K562 (cell line): ENCODE results near the gene SLC24A4. TPM values are rescaled to one million over a fixed set of nuclear protein-coding genes. Genes with fewer than 3 reads are reported as not detected.

Source experiments
- ATAC-seq: fragments of 200-7000 bp; cut with Tn5 transposase; 3 replicates; pipeline ENCODE4 v1.9.1; 2020; ENCODE audit warnings: moderate library complexity
- BruUV-seq: library from RNA; stranded (reverse); fragments of 400-500 nt; replicated peaks from 2 replicates; lab custom pipeline; 2021; lab: Mats Ljungman, UMichigan
- CTCF ChIA-PET: fragments of 300-600 bp; formaldehyde crosslinking; extraction: SDS; loops from one replicate; lab custom pipeline; 2021; ENCODE audit warnings: low intra/inter-chr PET ratio; lab: Yijun Ruan, JAX
- POLR2A ChIA-PET: fragments of 300-600, 350-650 bp; sonication (Branson Sonifier 250); formaldehyde crosslinking; extraction: SDS; loops from one replicate; lab custom pipeline; 2021; ENCODE audit warnings: antibody characterized with exemption, inconsistent platforms; lab: Yijun Ruan, JAX
- DNase-seq, 4 experiments: peaks; one replicate each; pipeline versions ENCODE4 v3.0.0 to v3.0.0-alpha.2; 2011 to 2018; ENCODE audit warnings: low spot score in 3 of 4, mixed read lengths in 3 of 4; ENCODE audit errors: extremely low read depth in 1 of 4
- FAIRE-seq: peaks from 2 replicates; lab custom pipeline; 2011; peaks lifted over from hg19 to GRCh38; lab: Jason Lieb, UNC
- H2AFZ ChIP-seq: 2 replicates; pipeline ENCODE4 v1.6.0; 2011; ENCODE audit warnings: low read depth, low read length, control low read depth, inconsistent platforms
- H3K27ac ChIP-seq: fragments of 200-600 bp; 3 replicates; pipeline ENCODE4 v1.8.0; 2011; ENCODE audit warnings: low read depth, mild to moderate bottlenecking, control low read depth, inconsistent platforms, low read length, moderate library complexity, mixed read lengths; ENCODE audit errors: extremely low read depth
- H3K27me3 ChIP-seq, 2 experiments: fragments of 300-600 bp in 1 of 2; 2 replicates in 1 of 2; 3 replicates in 1 of 2; pipeline versions ENCODE4 v1.6.0 to v1.8.0; 2011; ENCODE audit warnings: inconsistent platforms in 2 of 2, low read length in 2 of 2, mild to moderate bottlenecking in 1 of 2, mixed read lengths in 1 of 2, moderate library complexity in 1 of 2; ENCODE audit not compliant: control insufficient read depth in 2 of 2, insufficient read depth in 2 of 2
- H3K36me3 ChIP-seq: fragments of 300-600 bp; 3 replicates; pipeline ENCODE4 v1.8.0; 2011; ENCODE audit warnings: mild to moderate bottlenecking, low read length, inconsistent platforms; ENCODE audit not compliant: control insufficient read depth, insufficient read depth
- H3K4me1 ChIP-seq, 2 experiments: fragments of 200-600 bp in 1 of 2; replicated peaks in 1 of 2; 2 replicates in 1 of 2; 3 replicates in 1 of 2; pipeline versions ENCODE4 v1.5.1 to v1.8.0; 2011; ENCODE audit warnings: inconsistent platforms in 2 of 2, low read length in 2 of 2, mild to moderate bottlenecking in 1 of 2, mixed read lengths in 1 of 2, moderate library complexity in 1 of 2; ENCODE audit not compliant: control insufficient read depth in 2 of 2, insufficient read depth in 2 of 2
- H3K4me2 ChIP-seq: 2 replicates; pipeline ENCODE4 v1.6.1; 2011; ENCODE audit warnings: low read length, control low read depth, inconsistent platforms, mixed read lengths; ENCODE audit not compliant: insufficient read depth
- H3K4me3 ChIP-seq: fragments of 200-600 bp; sonication (generic), shearing (Covaris generic); 2 replicates; pipeline ENCODE4 v1.5.1; 2016; ENCODE audit warnings: control low read depth, inconsistent platforms
- H3K79me2 ChIP-seq: fragments of 200-600 bp; 3 replicates; pipeline ENCODE4 v1.8.0; 2011; ENCODE audit warnings: low read length, inconsistent platforms; ENCODE audit not compliant: control insufficient read depth, insufficient read depth
- H3K9ac ChIP-seq, 2 experiments: 2 replicates each; pipeline versions ENCODE4 v1.6.0 to v1.6.1; 2011; ENCODE audit warnings: low read depth in 2 of 2, low read length in 2 of 2, control low read depth in 1 of 2, inconsistent platforms in 1 of 2, mild to moderate bottlenecking in 1 of 2, mixed read lengths in 1 of 2; ENCODE audit not compliant: insufficient read depth in 1 of 2
- H3K9me1 ChIP-seq: one replicate; pipeline ENCODE4 v1.6.0; 2011; ENCODE audit warnings: inconsistent platforms, mild to moderate bottlenecking, low read length, moderate library complexity; ENCODE audit not compliant: control insufficient read depth, insufficient read depth
- H3K9me3 ChIP-seq: replicated peaks from 2 replicates; pipeline ENCODE4 v1.5.1; 2011; ENCODE audit warnings: low read depth, low read length, inconsistent platforms; ENCODE audit not compliant: control insufficient read depth, insufficient read depth
- H4K20me1 ChIP-seq: replicated peaks from 2 replicates; pipeline ENCODE4 v1.6.1; 2011; ENCODE audit warnings: low read length, inconsistent platforms, mixed read lengths; ENCODE audit not compliant: control insufficient read depth, insufficient read depth
- GMEB1 ChIP-seq: fragments of 250-450 bp; sonication (Bioruptor Pico); IDR thresholded peaks from 2 replicates; pipeline ENCODE4 v1.4.0; 2020; ENCODE audit warnings: mild to moderate bottlenecking
- MAX ChIP-seq: sonication (generic); formaldehyde crosslinking; IDR thresholded peaks from 2 replicates; pipeline ENCODE4 v1.9.0; 2022; ENCODE audit warnings: mild to moderate bottlenecking, missing genetic modification reagents
- PRPF4 ChIP-seq: fragments of 200-400 bp; formaldehyde crosslinking; IDR thresholded peaks from one replicate; pipeline ENCODE4 v1.6.1; 2017; ENCODE audit warnings: low read length, low read depth, mild to moderate bottlenecking; ENCODE audit not compliant: insufficient read depth, poor library complexity, severe bottlenecking
- TCF7 ChIP-seq: sonication (generic); IDR thresholded peaks from 2 replicates; pipeline ENCODE4 v1.6.1; 2016; ENCODE audit warnings: antibody characterized with exemption, borderline replicate concordance
- ZFP1 ChIP-seq: fragments of 450-650 bp; formaldehyde crosslinking; IDR thresholded peaks from 2 replicates; pipeline ENCODE4 v1.4.0; 2020; ENCODE audit warnings: mild to moderate bottlenecking, mixed read lengths
- ZNF124 ChIP-seq: sonication (generic); formaldehyde crosslinking; IDR thresholded peaks from 2 replicates; pipeline ENCODE4 v1.8.1; 2022; ENCODE audit warnings: missing genetic modification reagents
- whole genome bisulfite sequencing: fragments of 100-300 bp; shearing (Covaris generic); methylation state at CpG from one replicate; pipeline ENCODE4 v1.1.6; 2016; ENCODE audit warnings: low coverage, mixed read lengths; ENCODE audit not compliant: insufficient coverage; ENCODE audit errors: missing lambda C conversion rate; 5-methylcytosine and 5-hydroxymethylcytosine counted together
- in situ Hi-C: fragments of 300-500 bp; cut with MboI; formaldehyde crosslinking; loops from 4 replicates; pipeline ENCODE4 v1.15.0; 2018; ENCODE audit warnings: inconsistent platforms, mixed read lengths
- intact Hi-C: fragments of 100-400 bp; cut with micrococcal nuclease; formaldehyde crosslinking; loops from 2 replicates; pipeline ENCODE4 v1.14.2; 2022
- polyA plus RNA-seq, 8 experiments: library from polyadenylated mRNA; depleted of rRNA in 4 of 8; stranded (reverse) in 5 of 8; unstranded in 3 of 8; fragments of >200 nt; fragmentation: Nextera tagmentation in 2 of 8; fragmentation: Illumina TruSeq in 1 of 8; extraction: Ambion mirVana in 2 of 8; extraction: Trizol in 1 of 8; gene quantifications; 2 replicates each; pipeline versions ENCODE4 v1.2.1 to v1.2.3, GENCODE V29; 2011 to 2014; ENCODE audit warnings: inconsistent platforms in 1 of 8, missing spikeins in 1 of 8
- total RNA-seq, 7 experiments: library from RNA; depleted of rRNA in 6 of 7; stranded (reverse); fragments of >200 nt in 6 of 7; fragmentation: Illumina TruSeq in 2 of 7; extraction: Trizol in 2 of 7; gene quantifications; 2 replicates each; pipeline versions ENCODE4 v1.2.1 to v1.2.3, GENCODE V29; 2011 to 2021; ENCODE audit warnings: low replicate concordance in 1 of 7

SLC24A4 gene
- total and polyA plus RNA-seq, 9 of the 15 experiments (the other 6 are each of a cell fraction or from before 2014, with no cell fraction given): not detected

GRCh38 chr14:92401561-92401960 is 78.6 kb downstream of the SLC24A4 start:
- Histone ChIP-seq H3K27me3 (no peaks in the 10 kb centered on the region), H3K36me3 (no peaks in the 10 kb centered on the region), H3K27ac (no peak overlapping the region), H3K4me3 (no peak overlapping the region), H3K79me2 (no peaks in the 10 kb centered on the region), H4K20me1 (no peaks in the 10 kb centered on the region), H3K9me3 (no peaks in the 10 kb centered on the region), H3K9ac (no peak overlapping the region), H3K9me1 (no peaks in the 10 kb centered on the region), H3K4me2 (no peak overlapping the region), H3K4me1 (no peaks in the 10 kb centered on the region), H2AFZ (no peak overlapping the region)
- in situ Hi-C loops (no loop called here), intact Hi-C loops (no loop called here)
- no peak for FAIRE-seq
- no peak for TF ChIP-seq ZNF124
- no peak for TF ChIP-seq GMEB1 (CRISPR knock-in tag)
- no peak for TF ChIP-seq TCF7
- no peak for TF ChIP-seq PRPF4
- no peak for TF ChIP-seq ZFP1
- no peak for TF ChIP-seq MAX (CRISPR knock-in tag)
- DNase-seq: no peak
- POLR2A ChIA-PET: no interaction called here
- no CpG with 5 or more reads among the region's 3 CpGs for WGBS
- CTCF ChIA-PET: no interaction called here
- BruUV-seq: no TSS peak
- ATAC-seq: no peak
